IPS-18a (cell line): ENCODE data around the gene MICU2.
"Not testable (repeated sequence)": the region's sequence is repeated elsewhere in the genome, so short reads cannot be mapped to it uniquely, and the experiment has no call there.

ENCODE experiments used
- H3K27ac ChIP-seq: one replicate; pipeline ENCODE4 v1.5.1; 2013; ENCODE audit warnings: low read length
- H3K27me3 ChIP-seq: one replicate; pipeline ENCODE4 v1.6.1; 2013; ENCODE audit warnings: mild to moderate bottlenecking, low read length; ENCODE audit not compliant: control insufficient read depth, insufficient read depth
- H3K36me3 ChIP-seq: one replicate; pipeline ENCODE4 v1.6.1; 2013; ENCODE audit warnings: low read depth, low read length; ENCODE audit not compliant: control insufficient read depth
- H3K4me1 ChIP-seq: one replicate; pipeline ENCODE4 v1.6.1; 2013; ENCODE audit warnings: low read depth, low read length; ENCODE audit not compliant: control insufficient read depth
- H3K4me3 ChIP-seq: one replicate; pipeline ENCODE4 v1.5.1; 2013; ENCODE audit warnings: low read length
- H3K9ac ChIP-seq: one replicate; pipeline ENCODE4 v1.6.1; 2013; ENCODE audit warnings: mild to moderate bottlenecking, low read length, moderate library complexity
- H3K9me3 ChIP-seq: one replicate; pipeline ENCODE4 v1.6.1; 2013; ENCODE audit warnings: low read depth, low read length; ENCODE audit not compliant: control insufficient read depth

MICU2 gene

DNA sequence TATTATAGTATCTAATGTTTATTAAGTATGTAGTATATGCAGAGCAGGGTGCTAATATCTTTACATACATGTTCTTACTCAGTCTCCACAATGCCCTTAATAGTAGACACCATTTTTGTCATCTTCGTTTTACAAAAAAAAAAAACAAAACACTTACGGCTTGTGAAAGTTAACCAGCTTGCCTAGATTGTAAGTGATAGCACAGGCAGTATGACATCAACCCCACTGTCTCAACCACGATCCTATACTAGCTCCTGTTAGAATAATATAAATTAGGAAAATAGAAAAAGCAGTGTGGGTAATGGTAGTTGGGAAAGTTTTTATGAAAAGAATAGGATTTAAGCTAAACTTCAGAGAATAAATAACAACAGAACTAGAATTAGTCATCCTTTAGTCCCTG, 34.3 kb downstream of the MICU2 start:
- no peaks in the 10 kb centered on the region for H3K9me3 ChIP-seq
- H3K27ac ChIP-seq, result no peak overlapping the region
- H3K36me3 ChIP-seq, result peaks cover 6% of the 10 kb centered on the region
- H3K4me3 ChIP-seq, result no peak overlapping the region
- no peaks in the 10 kb centered on the region for H3K27me3 ChIP-seq
- H3K4me1 ChIP-seq, result no peaks in the 10 kb centered on the region
- H3K9ac ChIP-seq, result no peak overlapping the region

DNA sequence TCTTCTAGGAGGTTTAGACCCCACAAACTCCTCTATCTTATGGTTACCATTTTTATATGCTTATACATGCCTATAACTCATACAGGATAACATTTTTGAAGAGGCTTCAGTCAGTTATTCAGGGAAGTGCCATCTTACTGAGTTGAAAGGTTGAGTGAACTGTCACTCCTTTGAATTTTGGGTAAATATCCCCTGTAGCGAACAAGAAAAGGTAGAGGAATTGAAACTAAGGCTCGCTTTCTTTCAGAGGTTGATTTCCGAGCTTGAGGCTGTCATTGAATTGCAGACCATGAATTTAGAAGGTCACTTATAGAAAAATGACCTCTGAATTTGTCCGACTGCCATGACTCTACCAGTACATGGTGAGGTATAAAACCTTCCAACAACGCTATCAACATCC, 35.1 kb downstream of the MICU2 start:
- Histone ChIP-seq H3K9me3 (no peaks in the 10 kb centered on the region), H3K9ac (no peak overlapping the region), H3K27ac (no peak overlapping the region), H3K4me3 (no peak overlapping the region), H3K4me1 (no peaks in the 10 kb centered on the region), H3K36me3 (peaks cover 14% of the 10 kb centered on the region), H3K27me3 (no peaks in the 10 kb centered on the region)

DNA sequence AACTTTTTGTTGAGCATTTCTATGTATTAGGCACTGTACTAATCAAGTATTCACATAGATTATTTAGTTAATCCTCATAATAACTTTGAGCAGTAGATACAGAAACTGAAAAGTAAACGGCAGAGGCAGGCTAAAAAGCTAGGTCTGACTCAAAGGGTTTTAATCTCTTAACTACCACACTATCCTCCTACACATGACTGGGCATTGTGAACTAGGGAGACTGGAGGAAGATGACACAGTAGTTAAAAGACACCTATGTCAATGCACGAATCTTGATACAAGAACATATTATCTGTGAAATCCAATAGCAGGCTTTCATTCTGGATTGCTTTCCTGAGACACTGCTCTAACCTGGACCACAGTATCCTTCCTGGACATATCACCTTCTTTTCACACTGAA, 36.3 kb downstream of the MICU2 start:
- Histone ChIP-seq H3K4me1 (no peaks in the 10 kb centered on the region), H3K9ac (no peak overlapping the region), H3K27ac (no peak overlapping the region), H3K4me3 (no peak overlapping the region), H3K9me3 (no peaks in the 10 kb centered on the region), H3K27me3 (no peaks in the 10 kb centered on the region), H3K36me3 (peaks cover 20% of the 10 kb centered on the region)

DNA sequence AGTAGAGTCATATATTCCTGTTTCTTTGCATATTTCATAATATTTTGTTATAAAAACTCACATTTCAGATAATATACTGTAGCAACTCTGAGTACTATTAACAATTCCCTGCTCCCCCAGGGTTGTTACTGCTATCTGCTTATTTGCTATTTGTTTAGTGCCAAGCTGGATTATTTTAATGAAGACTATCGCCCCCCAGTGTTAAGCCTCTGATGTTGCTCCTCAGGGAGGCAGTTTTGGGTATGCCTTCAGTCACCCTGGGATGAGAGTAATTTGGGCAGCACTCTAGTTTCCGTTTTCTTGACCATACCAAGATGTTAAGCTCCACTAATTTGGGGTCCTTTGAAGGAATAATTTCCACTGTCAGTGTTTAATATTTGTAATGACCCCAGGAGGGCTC, 46.0 kb downstream of the MICU2 start:
- H3K27ac ChIP-seq, result no peak overlapping the region
- H3K27me3 ChIP-seq, result no peaks in the 10 kb centered on the region

DNA sequence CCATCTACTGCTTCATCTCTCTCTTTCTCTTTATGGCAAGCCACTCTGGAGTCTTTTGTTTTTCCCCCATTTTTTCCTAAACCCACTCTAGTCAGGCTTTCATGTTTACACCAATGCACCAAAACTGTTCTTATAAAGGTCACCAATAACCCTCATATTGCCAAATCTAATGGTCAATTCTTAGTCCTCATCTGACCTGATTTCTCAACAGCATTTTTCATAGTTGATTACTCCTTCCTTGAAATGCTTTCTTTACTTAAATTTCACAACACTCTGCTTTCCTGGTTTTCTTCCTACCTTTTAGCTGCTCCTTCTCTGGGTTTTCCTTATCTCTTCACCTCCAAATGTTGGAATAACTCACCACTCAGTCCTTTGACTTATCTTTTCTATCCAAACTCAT, 47.9 kb downstream of the MICU2 start:
- Histone ChIP-seq H3K9me3 (no peaks in the 10 kb centered on the region), H3K9ac (no peak overlapping the region), H3K36me3 (peaks cover 1% of the 10 kb centered on the region), H3K27me3 (no peaks in the 10 kb centered on the region), H3K4me1 (no peaks in the 10 kb centered on the region), H3K4me3 (no peak overlapping the region), H3K27ac (no peak overlapping the region)

More for the DNA sequence above, 46.0 kb downstream of the MICU2 start:
- no peak overlapping the region for H3K9ac ChIP-seq
- H3K36me3 ChIP-seq, result peaks cover 3% of the 10 kb centered on the region
- H3K4me3 ChIP-seq, result no peak overlapping the region
- no peaks in the 10 kb centered on the region for H3K4me1 ChIP-seq
- no peaks in the 10 kb centered on the region for H3K9me3 ChIP-seq

DNA sequence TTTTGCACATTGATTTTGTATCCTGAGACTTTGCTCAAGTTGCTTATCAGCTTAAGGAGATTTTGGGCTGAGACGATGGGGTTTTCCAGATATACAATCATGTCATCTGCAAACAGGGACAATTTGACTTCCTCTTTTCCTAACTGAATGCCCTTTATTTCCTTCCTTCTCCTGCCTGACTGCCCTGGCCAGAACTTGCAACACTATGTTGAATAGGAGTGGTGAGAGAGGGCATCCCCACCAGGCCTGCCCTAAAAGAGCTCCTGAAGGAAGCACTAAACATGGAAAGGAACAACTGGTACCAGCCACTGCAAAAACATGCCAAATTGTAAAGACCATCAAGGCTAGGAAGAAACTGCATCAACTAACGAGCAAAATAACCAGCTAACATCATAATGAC, 50.7 kb downstream of the MICU2 start:
- not testable (repeated sequence) for H3K9me3 ChIP-seq, H3K4me3 ChIP-seq, H3K27ac ChIP-seq, H3K36me3 ChIP-seq, H3K27me3 ChIP-seq, H3K4me1 ChIP-seq, H3K9ac ChIP-seq

DNA sequence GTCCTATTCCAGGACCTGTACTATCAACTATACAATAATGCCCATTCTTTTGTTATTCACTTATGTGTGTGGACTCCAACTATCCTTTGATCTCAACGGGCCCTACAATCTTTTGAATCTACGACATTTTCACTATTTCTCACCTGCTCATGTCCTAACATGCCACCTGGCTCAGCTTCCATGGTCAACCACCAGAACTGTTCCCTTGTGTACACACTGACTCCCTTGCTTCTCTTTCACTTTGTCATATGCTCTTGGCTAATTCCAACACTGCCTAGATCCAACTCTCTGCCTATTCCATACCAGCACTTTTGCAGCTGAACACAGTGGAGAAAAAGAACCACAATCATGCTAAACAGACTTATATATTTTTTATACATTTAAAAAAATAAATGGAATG, 53.1 kb downstream of the MICU2 start:
- Histone ChIP-seq H3K27me3 (no peaks in the 10 kb centered on the region), H3K9ac (no peak overlapping the region), H3K36me3 (no peaks in the 10 kb centered on the region), H3K27ac (no peak overlapping the region), H3K9me3 (no peaks in the 10 kb centered on the region), H3K4me3 (no peak overlapping the region), H3K4me1 (no peaks in the 10 kb centered on the region)

DNA sequence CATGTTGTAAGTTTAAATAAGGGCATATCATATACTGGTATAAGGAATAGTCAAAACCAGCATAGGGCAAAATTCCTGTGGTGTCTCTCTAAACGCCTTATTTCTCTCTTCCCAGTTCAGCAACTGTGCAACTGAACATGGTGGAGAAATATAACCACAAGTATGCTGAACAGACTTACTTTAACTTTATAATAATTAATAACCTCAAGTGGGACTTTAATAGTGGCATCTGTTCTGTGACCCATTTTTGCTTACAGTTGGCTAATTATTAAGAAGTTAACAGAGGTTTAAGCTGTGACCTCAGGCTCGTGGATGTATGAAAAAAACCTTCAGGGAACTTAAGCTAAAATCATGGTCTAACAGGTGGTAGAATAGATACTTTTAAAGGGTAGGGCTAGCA, 54.3 kb downstream of the MICU2 start:
- H3K9me3 ChIP-seq, result no peaks in the 10 kb centered on the region
- no peak overlapping the region for H3K27ac ChIP-seq
- no peak overlapping the region for H3K9ac ChIP-seq
- H3K4me3 ChIP-seq, result no peak overlapping the region
- H3K27me3 ChIP-seq, result no peaks in the 10 kb centered on the region
- H3K4me1 ChIP-seq, result no peaks in the 10 kb centered on the region
- no peaks in the 10 kb centered on the region for H3K36me3 ChIP-seq

DNA sequence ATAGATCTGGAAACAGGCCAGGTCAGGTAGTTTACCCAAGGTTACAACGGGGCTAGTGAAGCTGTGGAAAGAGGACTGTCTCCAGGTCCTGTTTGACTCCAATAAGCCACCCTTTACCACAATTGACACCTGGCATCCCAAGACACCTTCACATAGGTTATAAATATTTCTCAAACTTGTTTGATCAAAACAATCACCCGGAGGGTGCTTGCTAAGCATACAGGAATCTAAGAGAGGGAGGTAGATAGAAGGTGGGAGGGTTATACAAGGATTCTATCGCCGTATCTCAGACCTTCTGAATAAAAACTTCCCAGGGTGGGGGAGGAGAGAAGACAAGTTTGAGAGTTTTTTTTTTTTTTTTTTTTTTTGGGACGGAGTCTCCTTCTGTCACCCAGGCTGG, 55.4 kb downstream of the MICU2 start:
- Histone ChIP-seq H3K4me3 (no peak overlapping the region), H3K36me3 (no peaks in the 10 kb centered on the region), H3K9me3 (no peaks in the 10 kb centered on the region), H3K27ac (no peak overlapping the region), H3K27me3 (no peaks in the 10 kb centered on the region), H3K9ac (no peak overlapping the region), H3K4me1 (peaks cover 3% of the 10 kb centered on the region)

DNA sequence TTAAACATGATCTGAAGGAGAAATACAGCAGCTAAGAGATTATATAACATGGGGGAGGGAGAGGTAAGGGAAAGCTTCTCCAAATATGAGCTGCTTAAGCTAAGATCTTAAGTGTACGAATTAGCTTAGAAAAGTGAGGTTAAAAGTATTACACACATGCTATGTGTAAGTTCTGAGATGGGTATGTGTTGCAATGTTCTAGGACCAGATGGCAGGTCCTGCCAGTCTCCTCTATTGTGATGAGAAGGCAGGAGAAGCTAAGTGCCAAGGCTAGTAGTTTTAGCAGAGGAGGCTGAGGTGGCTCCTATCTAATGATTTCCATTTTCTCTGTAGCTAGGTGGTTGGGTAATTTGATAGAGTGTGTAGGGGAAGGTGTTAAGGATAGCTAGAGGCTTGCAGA, 57.6 kb downstream of the MICU2 start:
- no peak overlapping the region for H3K9ac ChIP-seq
- H3K36me3 ChIP-seq, result no peaks in the 10 kb centered on the region
- H3K27me3 ChIP-seq, result no peaks in the 10 kb centered on the region
- H3K27ac ChIP-seq, result no peak overlapping the region
- peaks cover 5% of the 10 kb centered on the region for H3K4me1 ChIP-seq
- no peak overlapping the region for H3K4me3 ChIP-seq
- H3K9me3 ChIP-seq, result no peaks in the 10 kb centered on the region

DNA sequence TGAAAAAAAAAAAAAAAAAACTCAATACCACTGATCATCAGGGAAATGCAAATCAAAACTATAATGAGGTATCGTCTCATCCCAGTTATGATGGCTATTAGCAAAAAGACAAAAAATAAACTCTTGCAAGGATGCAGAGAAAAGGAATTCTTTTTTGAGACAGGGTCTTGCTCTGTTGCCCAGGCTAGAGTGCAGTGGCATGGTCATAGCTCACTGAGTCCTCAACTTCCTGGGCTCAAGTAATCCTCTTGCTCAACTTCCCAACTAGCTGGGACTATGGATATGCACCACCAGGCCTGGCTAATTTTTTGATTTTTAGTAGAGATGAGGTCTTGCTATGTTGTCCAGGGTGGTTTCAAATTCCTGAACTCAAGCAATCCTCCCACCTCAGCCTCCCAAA, 59.5 kb downstream of the MICU2 start:
- Histone ChIP-seq H3K4me3 (no peak overlapping the region), H3K9me3 (no peaks in the 10 kb centered on the region), H3K36me3 (no peaks in the 10 kb centered on the region), H3K9ac (no peak overlapping the region), H3K27me3 (no peaks in the 10 kb centered on the region), H3K4me1 (peaks cover 5% of the 10 kb centered on the region), H3K27ac (no peak overlapping the region)

DNA sequence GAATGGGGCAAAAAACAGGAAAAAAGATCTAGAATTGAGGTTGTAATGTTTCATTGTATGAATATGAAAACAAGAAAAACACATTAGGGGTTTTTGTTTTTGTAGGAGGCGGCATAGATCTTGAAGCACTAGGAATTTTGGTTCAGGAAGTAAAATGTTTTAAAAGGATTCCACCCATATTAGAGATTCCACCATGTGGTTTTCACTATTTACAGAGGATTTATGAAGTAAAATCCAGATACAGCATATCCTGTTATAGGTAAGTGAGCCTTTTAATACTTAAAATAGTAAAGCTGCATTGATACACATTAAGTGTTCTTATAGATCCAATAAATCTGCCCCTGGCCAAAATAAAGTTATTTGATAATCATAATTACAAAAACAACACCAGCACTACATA, 61.4 kb downstream of the MICU2 start:
- Histone ChIP-seq H3K9me3 (no peaks in the 10 kb centered on the region), H3K27me3 (no peaks in the 10 kb centered on the region), H3K4me3 (no peak overlapping the region), H3K36me3 (peaks cover 3% of the 10 kb centered on the region), H3K4me1 (peaks cover 5% of the 10 kb centered on the region), H3K27ac (no peak overlapping the region), H3K9ac (no peak overlapping the region)

DNA sequence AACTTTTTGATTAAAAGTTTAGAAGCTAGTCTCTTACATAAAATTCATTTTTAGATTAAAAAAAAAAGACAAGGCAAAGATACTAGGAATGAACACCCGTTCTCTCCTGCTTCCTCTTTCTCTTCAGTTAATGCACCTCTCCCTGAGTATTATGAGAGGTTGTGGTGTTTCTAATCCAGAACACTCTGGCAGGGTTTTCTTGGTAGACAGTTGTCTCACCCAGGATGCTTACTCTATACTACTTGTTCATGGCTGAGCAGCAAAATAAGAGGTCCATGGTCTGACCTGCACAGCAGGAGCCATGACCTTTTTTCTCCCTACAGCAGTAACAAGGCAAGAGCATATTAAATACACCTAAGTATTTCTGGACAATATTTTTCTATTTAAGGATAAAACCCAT, 62.0 kb downstream of the MICU2 start:
- H3K9me3 ChIP-seq, result no peaks in the 10 kb centered on the region
- peaks cover 5% of the 10 kb centered on the region for H3K4me1 ChIP-seq
- peaks cover 3% of the 10 kb centered on the region for H3K36me3 ChIP-seq
- H3K27ac ChIP-seq, result no peak overlapping the region
- H3K9ac ChIP-seq, result no peak overlapping the region
- H3K4me3 ChIP-seq, result no peak overlapping the region
- no peaks in the 10 kb centered on the region for H3K27me3 ChIP-seq
